ENCODE data around the gene LTBP1. TPM values are rescaled to one million over a fixed set of nuclear protein-coding genes. Genes with fewer than 3 reads are reported as not detected.
"Not testable (repeated sequence)": the region's sequence is repeated elsewhere in the genome, so short reads cannot be mapped to it uniquely, and the experiment has no call there.

Gene LTBP1
- polyA plus RNA-seq, 3 donors = 74.7 to 90.0 (median 83.3) TPM

DNA sequence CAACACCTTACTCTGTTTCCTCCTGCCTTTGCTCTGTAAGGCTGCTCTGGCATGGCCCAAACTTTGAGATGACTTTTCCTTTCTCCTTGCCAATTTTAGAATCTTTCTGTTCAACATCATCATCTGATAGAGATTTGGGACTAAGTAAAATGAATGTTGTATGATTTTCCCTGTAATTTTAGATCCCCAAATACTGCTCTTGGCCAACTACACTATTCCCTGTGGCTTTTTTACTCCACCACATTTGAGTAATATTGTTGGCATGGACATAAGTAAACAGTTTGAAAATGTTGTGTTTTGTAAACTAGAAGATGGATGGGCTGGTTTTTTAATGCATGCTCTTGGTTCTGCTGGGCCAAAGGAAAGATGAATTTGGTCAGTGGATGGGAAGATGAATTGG lies 12.1 kb downstream of the LTBP1 start:
- DNase-seq (ENCODE audit: low read depth in 3 of 3, low spot score in 2 of 3) = no peak

DNA sequence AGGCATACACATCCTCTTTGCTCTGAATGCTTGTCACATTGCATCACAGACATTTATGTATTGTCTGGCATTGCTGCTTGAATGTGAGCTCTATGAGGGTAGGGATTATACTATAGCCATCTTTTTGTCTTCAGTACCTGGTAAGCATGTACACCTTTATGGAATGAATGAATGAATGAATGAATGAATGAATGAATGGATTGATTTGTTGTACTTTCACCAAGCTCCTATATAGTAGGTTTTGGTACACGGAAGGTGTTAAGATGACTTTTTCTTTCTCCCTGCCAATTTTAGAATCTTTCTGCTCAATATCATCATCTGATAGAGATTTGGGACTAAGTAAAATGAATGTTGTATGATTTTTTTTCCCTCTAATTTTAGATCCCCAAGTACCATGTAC lies 13.5 kb downstream of the LTBP1 start:
- DNase-seq (ENCODE audit: low read depth in 3 of 3, low spot score in 2 of 3) = no peak

DNA sequence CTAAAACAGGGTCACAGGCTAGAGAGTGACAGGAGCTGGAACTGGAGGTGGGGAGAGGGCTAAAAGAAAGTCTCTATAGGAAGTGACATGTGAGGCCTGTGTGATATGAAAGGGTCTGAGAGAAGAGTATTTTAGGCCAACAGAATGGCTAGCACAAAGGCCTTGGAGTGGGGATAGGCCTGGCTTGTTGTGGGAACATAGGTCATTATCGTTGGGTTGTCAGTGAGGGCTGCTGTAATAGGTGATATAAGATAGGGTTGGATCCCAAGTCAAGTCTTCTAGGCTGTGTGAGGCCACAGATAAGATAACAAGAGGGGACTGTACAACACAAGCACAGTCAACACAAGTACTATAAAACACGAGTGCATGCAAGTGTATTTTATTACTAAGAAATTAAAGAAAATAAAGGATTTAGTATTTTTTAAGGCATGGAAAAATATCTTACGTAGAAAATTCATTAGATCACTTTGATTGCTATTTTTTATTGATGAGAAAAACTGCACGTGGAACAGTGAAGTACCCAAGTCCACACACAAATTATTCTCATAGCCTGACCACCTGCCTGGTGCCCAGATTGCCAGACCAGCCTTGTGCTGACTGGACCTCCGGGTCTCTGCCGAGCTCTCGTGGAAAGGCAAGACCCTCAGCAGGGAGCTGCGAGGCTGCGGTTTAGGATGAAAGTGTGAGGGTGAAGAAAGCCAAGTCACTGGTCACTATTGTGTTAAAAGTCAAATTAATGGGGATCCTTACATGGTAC lies 14.1 kb downstream of the LTBP1 start:
- DNase-seq (ENCODE audit: low read depth in 3 of 3, low spot score in 2 of 3) = no peak

DNA sequence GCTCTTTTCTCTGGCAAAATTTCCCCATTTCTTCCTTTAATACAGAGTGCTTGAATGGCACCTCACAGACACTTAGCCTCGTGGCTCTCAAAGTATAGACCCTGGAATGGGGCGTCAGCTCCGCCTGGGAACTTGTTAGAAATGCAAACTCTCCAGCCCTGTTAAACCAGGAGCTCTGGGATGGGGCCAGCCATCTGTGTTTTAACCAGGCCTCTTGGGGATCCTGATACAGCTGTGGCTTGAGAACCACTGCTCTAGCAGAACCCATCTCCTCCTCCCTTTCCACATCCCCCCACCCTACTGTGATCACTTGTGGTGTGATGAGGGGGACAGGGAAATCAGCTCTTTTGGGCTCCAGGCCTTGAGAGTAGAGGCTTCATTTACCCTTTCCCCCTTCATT lies 15.9 kb downstream of the LTBP1 start:
- DNase-seq (ENCODE audit: low read depth in 3 of 3, low spot score in 2 of 3) = no peak

DNA sequence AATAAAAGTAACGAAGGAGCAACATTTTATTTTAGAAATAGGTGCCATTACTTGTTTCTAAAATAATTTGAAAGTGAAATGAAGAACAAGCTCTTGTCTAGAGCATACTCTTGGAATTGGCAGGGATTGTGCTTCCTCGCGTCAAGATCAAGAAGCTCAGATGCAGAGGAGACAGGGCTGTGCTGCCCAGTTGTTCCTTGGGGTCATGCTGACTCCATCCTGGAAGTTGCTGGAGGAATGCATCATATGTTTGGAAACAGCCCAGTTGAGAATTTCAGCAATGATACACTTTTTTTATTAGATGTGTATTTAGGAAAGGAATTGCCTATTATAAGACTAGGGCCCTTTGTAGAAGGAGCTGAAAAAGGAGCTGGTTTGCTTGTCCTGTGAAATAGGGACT lies 17.2 kb downstream of the LTBP1 start:
- DNase-seq (ENCODE audit: low read depth in 3 of 3, low spot score in 2 of 3) = no peak

DNA sequence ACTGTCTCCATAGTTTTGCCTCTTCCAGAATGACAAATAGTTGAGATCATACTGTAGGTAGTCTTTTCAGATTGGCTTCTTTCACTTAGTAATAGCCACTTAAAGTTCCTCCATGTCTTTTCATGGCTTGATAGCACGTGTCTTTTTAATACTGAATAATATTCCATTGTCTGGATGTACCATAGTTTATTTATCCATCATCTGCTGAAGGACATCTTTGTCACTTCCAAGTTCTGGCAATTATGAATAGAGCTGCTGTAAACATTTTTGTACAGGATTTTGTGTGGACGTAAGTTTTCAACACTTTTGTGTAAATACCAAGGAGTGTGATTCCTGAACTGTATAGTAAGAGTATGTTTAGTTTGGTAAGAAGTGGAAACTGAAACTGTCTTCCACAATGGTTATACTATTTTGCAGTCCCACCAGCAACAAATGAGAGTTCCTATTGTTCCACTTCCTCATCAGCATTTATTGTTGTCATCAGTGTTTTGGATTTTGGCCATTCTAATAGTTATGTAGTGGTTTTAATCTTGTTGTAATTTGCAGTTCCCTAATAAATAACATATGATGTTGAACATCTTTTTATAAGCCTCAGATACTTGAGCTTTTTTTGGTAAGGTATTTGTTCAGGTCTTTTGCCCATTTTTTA lies 18.9 kb downstream of the LTBP1 start:
- no peak for DNase-seq (ENCODE audit: low read depth in 3 of 3, low spot score in 2 of 3)

DNA sequence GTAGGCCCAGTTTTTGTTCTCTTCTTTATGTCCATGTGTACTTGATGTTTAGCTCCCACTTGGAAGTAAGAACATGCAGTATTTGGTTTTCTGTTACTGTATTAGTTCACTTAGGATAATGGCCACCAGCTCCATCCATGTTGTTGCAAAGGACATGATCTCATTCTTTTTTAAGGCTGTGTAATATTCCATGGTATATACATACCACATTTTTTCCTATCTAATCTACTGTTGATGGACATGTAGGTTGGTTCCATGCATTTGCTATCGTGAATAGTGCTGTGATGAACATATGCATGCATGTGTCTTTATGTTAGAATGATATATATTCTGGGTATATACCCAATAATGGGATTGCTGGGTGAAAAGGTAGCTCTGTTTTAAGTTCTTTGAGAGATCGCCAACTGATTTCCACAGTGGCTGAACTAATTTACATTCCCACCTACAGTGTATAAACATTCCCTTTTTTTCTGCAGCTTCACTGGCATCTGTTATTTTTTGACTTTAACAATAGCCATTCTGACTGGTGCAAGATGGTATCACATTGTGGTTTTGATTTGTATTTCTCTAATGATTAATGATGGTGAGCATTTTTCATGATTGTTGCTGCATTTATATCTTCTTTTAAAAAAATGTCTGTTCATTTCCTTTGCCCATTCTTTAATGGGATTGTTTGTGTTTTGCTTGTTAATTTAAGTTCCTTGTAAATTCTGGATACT lies 22.9 kb downstream of the LTBP1 start:
- no peak for DNase-seq (ENCODE audit: low read depth in 3 of 3, low spot score in 2 of 3)

DNA sequence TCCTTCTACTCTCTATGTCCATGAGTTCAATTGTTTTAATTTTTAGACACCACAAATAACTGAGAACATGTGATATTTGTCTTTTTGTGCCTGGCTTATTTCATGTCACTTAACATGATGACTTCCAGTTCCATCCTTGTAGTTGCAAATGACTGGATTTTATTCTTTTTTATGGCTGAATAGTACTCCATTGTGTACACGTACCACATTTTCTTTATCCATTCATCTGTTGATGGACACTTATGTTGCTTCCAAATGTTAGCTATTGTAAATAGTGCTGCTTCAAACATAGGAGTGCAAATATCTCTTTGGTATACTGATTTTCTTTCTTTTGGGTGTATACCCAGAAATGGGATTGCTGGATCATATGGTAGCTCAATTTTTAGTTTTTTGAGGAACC lies 27.0 kb downstream of the LTBP1 start:
- DNase-seq (ENCODE audit: low read depth in 3 of 3, low spot score in 2 of 3) = not testable (repeated sequence)

DNA sequence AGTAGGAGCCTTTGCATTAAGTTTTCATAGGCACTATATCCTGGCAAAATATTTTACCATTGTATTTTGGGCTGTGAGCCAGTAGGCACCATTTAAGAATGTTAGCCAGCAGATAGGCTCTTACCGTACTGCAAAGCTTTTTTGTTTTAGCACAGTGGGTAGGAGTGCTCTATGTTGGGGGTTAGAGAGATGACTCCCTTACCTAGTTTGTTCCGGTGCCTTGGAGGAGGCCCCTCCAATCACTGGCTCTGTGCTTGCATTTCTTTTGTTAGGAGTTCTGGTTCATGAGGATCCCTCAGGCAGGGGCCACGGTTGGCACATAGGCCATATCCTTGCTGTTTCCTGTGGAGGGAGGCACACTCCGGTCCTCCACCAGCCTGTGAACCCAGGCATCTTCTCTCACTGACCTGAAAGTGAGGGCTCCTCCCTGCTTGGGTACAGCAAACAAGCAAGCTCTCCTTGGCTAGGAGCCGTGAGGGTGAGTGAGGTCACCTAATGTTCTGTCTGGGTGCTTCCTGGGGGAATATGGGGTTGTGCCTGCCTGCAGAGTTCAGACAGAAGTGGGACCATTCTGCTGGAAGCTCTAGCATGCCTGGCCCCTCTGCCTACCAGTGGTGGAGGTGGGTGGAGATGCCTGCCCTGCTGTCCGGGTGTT lies 29.8 kb downstream of the LTBP1 start:
- DNase-seq (ENCODE audit: low read depth in 3 of 3, low spot score in 2 of 3) = no peak

DNA sequence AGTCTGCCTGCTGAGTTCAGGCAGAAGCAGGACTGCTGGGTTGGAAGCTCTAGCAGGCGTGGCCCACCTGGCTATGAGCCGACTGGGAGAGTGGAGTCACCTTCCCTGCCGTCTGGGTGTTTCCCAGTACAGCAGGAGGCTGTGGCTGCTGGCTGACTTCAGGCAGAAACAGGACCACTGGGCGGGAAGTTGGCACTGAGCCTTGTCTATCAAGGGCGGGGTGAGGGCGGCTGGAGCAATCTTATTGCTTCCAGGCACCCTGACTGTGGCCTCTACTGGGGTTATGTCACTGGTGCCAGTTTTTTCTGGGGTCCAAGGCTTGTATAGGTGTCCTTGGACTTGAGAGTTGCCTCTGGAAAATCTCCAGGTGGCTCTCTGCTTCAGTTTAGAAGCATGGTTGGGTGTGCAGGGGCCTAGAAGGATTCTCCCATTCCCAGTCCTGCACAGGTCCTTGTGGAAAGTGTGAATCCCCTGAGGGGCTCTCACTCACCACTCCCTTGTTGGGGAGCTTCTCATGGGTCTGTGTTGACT lies 30.5 kb downstream of the LTBP1 start:
- DNase-seq (ENCODE audit: low read depth in 3 of 3, low spot score in 2 of 3) = no peak

DNA sequence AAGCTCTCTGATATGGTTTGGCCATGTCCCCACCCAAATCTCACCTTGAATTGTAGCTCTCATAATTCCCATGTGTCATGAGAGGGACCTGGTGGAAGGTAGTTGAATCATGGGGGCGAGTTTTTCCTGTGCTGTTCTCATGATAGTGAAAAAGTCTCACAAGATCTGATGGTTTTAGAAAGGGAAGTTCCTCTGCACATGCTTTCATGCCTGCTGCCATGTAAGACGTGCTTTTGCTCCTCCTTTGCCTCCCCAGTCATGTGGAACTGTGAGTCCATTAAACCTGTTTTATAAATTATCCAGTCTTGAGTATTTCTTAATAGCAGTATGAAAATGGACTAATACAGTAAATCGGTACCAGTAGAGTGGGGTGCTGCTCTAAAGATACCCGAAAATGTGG lies 34.9 kb downstream of the LTBP1 start:
- no peak for DNase-seq (ENCODE audit: low read depth in 3 of 3, low spot score in 2 of 3)

DNA sequence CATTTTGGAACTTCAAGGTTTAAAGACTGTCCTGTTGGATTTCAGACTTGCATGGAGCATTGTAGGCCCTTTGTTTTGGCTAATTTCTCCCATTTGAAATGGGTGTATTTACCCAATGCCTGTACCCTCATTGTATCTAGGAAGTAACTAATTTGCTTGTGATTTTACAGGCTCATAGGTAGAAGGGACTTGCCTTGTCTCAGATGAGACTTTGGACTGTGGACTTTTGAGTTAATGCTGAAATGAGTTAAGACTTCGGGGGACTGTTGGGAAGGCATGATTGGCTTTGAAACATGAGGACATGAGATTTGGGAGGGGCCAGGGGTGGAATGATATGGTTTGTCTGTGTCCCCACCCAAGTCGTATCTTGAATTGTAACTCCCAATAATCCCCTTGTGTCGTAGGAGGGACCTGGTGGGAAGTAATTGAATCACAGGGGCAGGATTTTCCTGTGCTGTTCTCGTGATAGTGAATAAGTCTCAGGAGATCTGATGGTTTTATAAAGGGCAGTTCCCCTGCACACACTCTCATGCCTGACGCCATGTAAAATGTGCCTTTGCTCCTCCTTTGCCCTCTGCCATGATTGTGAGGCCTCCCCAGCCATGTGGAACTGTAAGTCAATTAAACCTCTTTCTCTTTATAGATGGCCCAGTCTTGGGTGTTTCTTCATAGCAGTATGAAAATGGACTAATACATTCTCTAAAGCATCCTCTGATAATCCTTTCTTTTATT lies 36.6 kb downstream of the LTBP1 start:
- DNase-seq (ENCODE audit: low read depth in 3 of 3, low spot score in 2 of 3) = not testable (repeated sequence)

DNA sequence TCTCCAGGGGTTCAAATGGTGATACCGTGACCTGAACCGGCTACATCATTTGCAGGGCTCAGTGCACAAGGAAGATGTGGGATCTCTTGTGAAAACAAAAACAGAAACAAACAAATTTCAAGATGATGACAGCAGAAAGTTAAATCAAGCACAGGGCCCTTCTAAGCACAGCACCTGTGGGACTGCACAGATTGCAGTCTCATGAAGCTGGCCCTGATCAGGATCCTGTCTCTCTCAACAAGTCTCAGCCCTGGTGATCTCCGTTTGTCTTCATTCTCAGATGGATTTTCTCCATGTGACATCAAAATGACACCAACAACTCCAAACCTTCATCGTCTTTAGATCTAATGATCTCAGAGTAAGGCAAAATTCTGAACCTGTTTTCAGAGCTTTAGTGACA lies 39.7 kb downstream of the LTBP1 start:
- no peak for DNase-seq (ENCODE audit: low read depth in 3 of 3, low spot score in 2 of 3)

DNA sequence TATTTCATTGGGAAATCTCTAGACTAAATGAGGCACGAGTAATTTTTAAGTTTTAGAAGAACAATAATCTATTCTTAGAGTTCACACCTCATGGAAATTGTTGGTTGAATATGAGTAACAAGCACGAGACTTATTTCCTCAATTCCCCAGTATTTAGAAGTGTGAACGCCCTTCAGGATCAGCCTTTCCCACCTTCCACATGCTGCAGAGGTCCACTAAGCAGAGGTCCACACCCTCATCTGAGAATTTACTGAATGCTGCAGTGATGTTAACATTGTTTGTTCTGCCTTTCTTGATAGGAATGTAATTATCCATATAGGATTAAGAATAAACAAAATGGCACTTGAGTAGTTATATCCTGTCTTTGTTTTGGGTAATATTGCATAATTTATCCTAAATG lies 41.8 kb downstream of the LTBP1 start:
- DNase-seq (ENCODE audit: low read depth in 3 of 3, low spot score in 2 of 3) = no peak

DNA sequence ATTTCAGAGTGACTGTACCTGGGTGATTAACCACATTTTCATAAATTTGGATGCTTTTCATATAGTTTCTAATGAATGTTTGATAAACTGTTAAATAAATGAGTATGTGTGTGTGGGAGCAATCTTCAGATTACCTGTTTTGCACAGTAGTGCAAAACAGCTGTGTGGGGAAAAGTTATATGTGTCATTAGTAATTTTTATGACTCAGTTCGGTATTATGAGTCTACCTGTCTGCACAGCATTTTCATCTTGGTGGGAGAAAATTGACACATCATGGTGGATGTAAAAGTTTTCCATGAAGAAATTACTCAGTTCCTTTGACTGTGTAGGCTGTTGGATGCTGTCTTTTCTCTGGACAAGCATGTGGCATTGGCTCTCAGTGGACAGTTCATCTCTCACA lies 43.8 kb downstream of the LTBP1 start:
- DNase-seq (ENCODE audit: low read depth in 3 of 3, low spot score in 2 of 3) = no peak

DNA sequence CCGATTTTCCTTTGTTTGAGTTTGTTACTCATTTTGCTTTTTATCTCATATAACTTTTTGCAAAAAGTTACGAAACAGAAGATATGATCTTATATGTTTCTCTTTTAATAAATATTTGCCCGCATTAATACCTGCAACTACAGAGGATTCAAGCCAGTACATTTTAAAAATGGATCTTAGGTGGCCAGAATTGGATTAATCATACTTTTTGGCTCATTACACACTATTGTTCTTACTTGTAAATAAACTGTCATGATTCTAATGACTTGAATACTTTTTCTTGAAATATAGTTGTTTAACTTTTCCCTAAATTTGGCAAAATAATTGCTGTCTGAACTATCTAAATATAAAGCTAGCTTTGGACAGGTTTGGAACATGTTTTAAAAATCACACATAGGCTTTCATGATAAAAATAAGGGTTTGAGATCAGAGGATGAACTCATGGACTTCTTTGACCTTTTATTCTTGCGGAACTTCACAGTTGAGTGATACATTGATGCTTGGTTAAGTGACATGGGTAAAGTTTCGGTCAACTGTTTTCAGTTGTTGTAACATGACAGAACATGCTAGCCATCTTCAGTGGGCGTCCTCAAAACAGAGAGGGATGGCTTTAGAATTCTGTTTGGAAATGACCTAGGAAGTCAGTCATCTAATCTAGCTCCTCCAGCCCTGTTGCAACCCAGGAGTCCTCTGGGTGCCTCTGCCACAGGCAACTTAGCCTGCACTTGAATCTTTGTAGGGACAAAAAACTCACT lies 44.5 kb downstream of the LTBP1 start:
- no peak for DNase-seq (ENCODE audit: low read depth in 3 of 3, low spot score in 2 of 3)

DNA sequence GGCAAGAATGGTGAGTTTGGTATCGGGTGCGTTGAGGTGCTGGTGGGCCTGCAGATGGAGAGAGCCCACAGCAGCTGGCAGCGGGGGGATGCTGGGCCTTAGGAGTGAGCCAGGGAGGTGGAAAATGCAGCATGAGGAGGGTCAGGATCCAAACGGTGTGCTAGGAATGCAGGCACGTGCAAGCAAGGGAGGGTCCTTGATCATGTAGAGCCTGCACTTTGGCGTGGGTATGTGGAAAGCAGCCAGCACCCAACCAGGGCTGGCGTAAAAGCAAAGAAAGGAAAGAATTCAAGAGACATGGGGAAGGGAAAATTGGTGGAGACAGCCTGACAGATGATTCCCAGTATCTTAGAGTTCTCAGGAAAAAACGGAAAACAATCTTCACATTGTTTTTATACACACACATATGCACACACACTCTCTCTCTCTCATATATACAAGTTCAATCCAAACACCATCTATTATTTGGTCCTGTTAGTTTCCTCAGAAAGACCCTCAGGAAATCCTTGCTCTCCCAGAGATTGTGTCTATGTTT lies 46.3 kb downstream of the LTBP1 start:
- no peak for DNase-seq (ENCODE audit: low read depth in 3 of 3, low spot score in 2 of 3)

DNA sequence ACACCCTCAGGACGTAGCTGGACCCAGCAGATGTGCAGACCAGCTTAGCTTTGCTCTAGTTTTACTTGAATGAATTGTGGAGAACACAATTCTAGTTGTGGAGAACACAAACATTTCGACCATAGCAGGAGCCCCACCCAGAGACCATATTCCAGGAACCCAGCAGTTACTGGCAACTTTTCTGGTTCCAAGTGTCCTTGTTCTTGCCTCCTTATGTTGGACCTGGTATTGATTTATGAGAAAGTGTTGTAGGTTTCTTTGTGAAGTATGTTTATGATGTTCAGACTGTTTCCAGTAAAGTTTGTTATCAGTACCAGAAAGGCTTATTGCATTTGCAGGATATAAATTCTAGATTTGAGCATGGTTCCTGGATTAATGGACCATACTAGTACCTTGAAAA lies 51.0 kb downstream of the LTBP1 start:
- no peak for DNase-seq (ENCODE audit: low read depth in 3 of 3, low spot score in 2 of 3)

DNA sequence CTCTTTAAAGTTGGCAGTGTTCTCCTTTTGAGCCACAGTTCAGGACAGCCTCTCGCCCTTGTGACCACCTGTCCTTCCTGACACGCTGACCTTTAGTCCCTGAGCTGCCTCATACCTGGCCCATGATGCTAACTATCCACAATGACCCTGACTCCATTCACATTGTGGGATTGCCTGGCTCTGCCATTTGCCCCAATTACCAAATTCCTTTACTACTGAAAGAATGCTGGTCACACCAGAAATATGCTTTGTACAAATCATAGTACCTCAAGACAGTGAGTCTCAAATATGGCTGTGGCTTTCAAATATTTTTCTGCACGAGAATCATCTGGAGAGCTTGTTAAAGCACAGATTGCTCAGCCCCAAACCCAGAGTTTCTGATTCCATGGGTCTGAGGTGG lies 54.2 kb downstream of the LTBP1 start:
- DNase-seq (ENCODE audit: low read depth in 3 of 3, low spot score in 2 of 3) = no peak

DNA sequence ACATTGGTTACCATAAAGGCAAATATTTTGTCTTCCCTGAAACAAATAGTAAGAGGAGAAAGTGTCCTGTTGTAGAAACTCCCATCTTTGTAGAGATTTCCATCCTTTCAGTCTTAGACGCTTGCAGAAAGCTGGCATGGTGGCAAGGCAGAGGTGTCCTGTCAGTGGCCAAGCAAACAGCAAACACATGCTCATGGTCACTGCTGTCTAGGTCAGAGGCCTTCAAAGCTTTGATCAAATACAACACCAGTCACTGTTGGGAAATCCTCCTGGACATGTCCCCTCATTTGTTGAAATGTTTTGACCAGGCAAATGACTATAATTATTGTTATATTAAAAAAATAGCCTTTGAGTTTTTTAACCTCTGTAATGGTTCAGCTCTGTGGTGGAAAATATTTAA lies 55.1 kb downstream of the LTBP1 start:
- DNase-seq (ENCODE audit: low read depth in 3 of 3, low spot score in 2 of 3) = no peak
